Peyer's patch (tissue), 4 donors: ENCODE measurements around the gene CNTRL. TPM values are rescaled to one million over a fixed set of nuclear protein-coding genes. Genes with fewer than 3 reads are reported as not detected.

Source experiments
- DNase-seq, 3 donors: peaks; one replicate each; pipeline ENCODE4 v3.0.0-alpha.2; 2017 to 2019
- H3K27ac ChIP-seq, 4 donors: fragments of 200-600 bp; sonication (generic); one replicate each; pipeline ENCODE4 v1.5.1; 2016 to 2019
- H3K27me3 ChIP-seq, 2 donors: fragments of 200-600 bp; sonication (generic); one replicate each; pipeline ENCODE4 v1.5.1; 2019
- H3K36me3 ChIP-seq, 3 donors: fragments of 200-600 bp; sonication (generic); one replicate each; pipeline ENCODE4 v1.5.1; 2016 to 2019
- H3K4me1 ChIP-seq, 4 donors: fragments of 200-600 bp; sonication (generic); one replicate each; pipeline ENCODE4 v1.5.1; 2016 to 2019
- H3K4me3 ChIP-seq, 4 donors: fragments of 200-600 bp; sonication (generic); 1 replicate in 3 of 4; 2 replicates in 1 of 4; pipeline ENCODE4 v1.5.1; 2016 to 2019; ENCODE audit warnings: mild to moderate bottlenecking in 1 of 4
- H3K9me3 ChIP-seq, 4 donors: fragments of 200-600 bp; sonication (generic); one replicate each; pipeline ENCODE4 v1.5.1; 2016 to 2019; ENCODE audit warnings: mild to moderate bottlenecking in 1 of 4
- CTCF ChIP-seq, 6 experiments: fragments of 450-650 bp in 4 of 6; fragments of 200-600 bp in 2 of 6; sonication (generic) in 1 of 6; IDR thresholded peaks; one replicate each; pipeline ENCODE4 v1.5.1; 2017 to 2019; ENCODE audit warnings: antibody characterized with exemption in 6 of 6, mild to moderate bottlenecking in 3 of 6, moderate library complexity in 1 of 6
- POLR2A ChIP-seq, 2 donors: fragments of 450-650 bp; IDR thresholded peaks; one replicate each; pipeline ENCODE4 v1.5.1; 2017; ENCODE audit warnings: antibody characterized with exemption in 2 of 2, mild to moderate bottlenecking in 2 of 2, moderate library complexity in 2 of 2
- total RNA-seq, 4 donors: library from RNA; depleted of rRNA; stranded (reverse); fragments of >200 nt; gene quantifications; one replicate each; pipeline ENCODE4 v1.1.0, GENCODE V29; 2016

CNTRL gene
- total RNA-seq, 4 donors from 2014 or later, result 5.1 to 113 (median 13.7) TPM

- Histone ChIP-seq H3K27ac (no peak overlapping the region), H3K27me3 (no peaks in the 10 kb centered on the region), H3K36me3 (peaks cover 0 to 52% (median 0%) of the 10 kb centered on the region in 3 donors), H3K9me3 (no peaks in the 10 kb centered on the region), H3K4me1 (peaks cover 0 to 24% (median 5%) of the 10 kb centered on the region in 4 donors), H3K4me3 (no peak overlapping the region)
- no peak for DNase-seq
- TF ChIP-seq POLR2A (IDR thresholded peaks at IDR 0.05), result no peak
- TF ChIP-seq CTCF (IDR thresholded peaks at IDR 0.05), result no peak
Observed at GRCh38 chr9:121183666-121184423, 109.1 kb downstream of the CNTRL start.

DNA sequence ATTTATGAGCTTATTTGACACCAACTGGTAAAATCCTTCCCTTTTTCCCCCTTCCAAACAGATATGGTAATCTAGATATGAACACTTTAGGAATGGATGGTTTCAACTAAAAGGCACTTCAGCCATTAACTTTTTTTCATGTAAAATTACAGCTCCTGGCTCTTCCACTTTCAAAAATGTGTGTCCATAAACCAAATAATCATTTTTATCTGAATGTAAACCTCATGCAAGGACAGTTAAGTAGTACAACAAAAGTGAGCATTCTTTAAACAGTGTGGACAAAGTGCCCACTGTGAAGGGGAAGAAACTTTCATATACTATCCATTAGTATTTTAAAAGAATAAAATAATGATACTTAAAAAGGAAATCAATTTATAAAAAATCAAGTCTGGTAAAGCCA lies 109.7 kb downstream of the CNTRL start:
- Histone ChIP-seq H3K27ac (no peak overlapping the region), H3K27me3 (no peaks in the 10 kb centered on the region), H3K9me3 (no peaks in the 10 kb centered on the region), H3K36me3 (peaks cover 0 to 48% (median 0%) of the 10 kb centered on the region in 3 donors), H3K4me1 (peaks cover 0 to 23% (median 5%) of the 10 kb centered on the region in 4 donors), H3K4me3 (no peak overlapping the region)
- no peak for TF ChIP-seq CTCF (IDR thresholded peaks at IDR 0.05)
- TF ChIP-seq POLR2A (IDR thresholded peaks at IDR 0.05), result no peak
- DNase-seq, result no peak

DNA sequence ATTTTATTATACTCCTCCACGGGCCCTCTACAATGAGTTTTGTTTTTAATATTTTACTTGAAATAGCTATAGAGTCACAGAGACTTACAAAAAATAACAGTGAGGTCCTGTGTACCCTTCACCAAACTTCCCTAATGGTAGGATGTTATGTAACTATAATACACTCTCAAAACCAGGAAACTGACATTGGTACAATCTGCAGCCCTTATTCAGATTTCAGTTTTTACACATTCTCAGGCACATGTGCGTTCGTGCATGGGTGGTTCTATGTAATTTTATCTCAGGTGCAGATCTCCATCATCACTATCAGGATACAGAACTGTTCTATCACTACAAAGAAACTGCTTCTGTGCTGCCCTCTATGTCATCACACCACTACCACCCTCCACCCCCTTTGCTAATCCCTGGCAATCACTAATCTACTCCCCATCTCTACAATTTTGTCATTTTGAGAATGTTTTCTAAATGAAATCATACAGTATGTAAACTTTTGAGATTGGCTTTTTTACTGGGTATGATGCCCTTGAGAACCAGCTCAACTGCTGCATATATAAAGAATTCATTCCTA lies 110.5 kb downstream of the CNTRL start:
- H3K4me3 ChIP-seq, result no peak overlapping the region
- peaks cover 0 to 18% (median 5%) of the 10 kb centered on the region in 4 donors for H3K4me1 ChIP-seq
- no peak for DNase-seq
- TF ChIP-seq CTCF (IDR thresholded peaks at IDR 0.05) (no peak), POLR2A (IDR thresholded peaks at IDR 0.05) (no peak)
- H3K27me3 ChIP-seq, result no peaks in the 10 kb centered on the region
- no peaks in the 10 kb centered on the region for H3K9me3 ChIP-seq
- peaks cover 0 to 43% (median 0%) of the 10 kb centered on the region in 3 donors for H3K36me3 ChIP-seq
- no peak overlapping the region for H3K27ac ChIP-seq

- Histone ChIP-seq H3K27ac (no peak overlapping the region), H3K4me3 (no peak overlapping the region), H3K27me3 (no peaks in the 10 kb centered on the region), H3K4me1 (peaks cover 0 to 15% (median 5%) of the 10 kb centered on the region in 4 donors), H3K9me3 (no peaks in the 10 kb centered on the region), H3K36me3 (peaks cover 0 to 37% (median 0%) of the 10 kb centered on the region in 3 donors)
- no peak for DNase-seq
- TF ChIP-seq POLR2A (IDR thresholded peaks at IDR 0.05), result no peak
- TF ChIP-seq CTCF (IDR thresholded peaks at IDR 0.05), result no peak
Observed at GRCh38 chr9:121185774-121186403, 111.1 kb downstream of the CNTRL start.

DNA sequence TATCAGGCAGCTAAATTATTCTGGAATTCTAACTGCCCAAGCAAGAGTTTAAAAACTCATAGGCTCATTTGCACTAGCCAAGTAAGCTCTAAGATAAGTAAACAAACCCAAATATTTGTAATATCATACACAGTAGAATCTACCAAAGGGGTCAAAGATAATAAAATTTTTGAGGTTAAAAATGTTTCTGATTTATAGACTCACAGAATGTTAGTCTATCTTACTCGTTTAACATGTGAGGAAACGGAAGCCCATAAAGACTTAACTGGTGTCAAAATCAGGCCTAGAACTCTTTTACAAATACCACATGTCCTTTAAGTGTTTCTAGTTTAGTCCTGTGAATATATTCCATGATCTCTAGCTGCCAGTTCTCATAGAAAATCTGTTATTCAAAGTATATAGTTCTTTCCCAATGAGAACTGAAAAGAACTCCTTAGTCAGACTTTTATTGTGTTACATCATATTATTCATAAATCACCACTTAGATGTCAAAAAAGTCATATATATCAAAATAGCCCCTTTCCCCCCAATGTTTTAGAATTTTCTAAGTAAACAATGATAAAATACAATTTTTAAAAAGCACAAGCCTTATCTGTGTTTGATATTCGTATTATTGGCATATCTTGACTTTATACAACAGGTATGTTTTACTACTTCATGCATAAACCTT lies 113.0 kb downstream of the CNTRL start:
- no peak for TF ChIP-seq CTCF (IDR thresholded peaks at IDR 0.05)
- TF ChIP-seq POLR2A (IDR thresholded peaks at IDR 0.05), result no peak
- Histone ChIP-seq H3K4me3 (no peak overlapping the region), H3K36me3 (peaks cover 0 to 20% (median 0%) of the 10 kb centered on the region in 3 donors), H3K9me3 (no peaks in the 10 kb centered on the region), H3K4me1 (peaks cover 0 to 19% (median 7%) of the 10 kb centered on the region in 4 donors), H3K27me3 (no peaks in the 10 kb centered on the region), H3K27ac (no peak overlapping the region)
- no peak for DNase-seq
